ENCODE measurements around the gene NTF3. TPM values are rescaled to one million over a fixed set of nuclear protein-coding genes. Genes with fewer than 3 reads are reported as not detected.
A peak's percentile ranks its signal among the peaks of the same experiment; 100 is the strongest.

The NTF3 gene
- total and polyA plus RNA-seq, 5 donors, result 0.53 to 1.9 (median 1.7) TPM

DNA sequence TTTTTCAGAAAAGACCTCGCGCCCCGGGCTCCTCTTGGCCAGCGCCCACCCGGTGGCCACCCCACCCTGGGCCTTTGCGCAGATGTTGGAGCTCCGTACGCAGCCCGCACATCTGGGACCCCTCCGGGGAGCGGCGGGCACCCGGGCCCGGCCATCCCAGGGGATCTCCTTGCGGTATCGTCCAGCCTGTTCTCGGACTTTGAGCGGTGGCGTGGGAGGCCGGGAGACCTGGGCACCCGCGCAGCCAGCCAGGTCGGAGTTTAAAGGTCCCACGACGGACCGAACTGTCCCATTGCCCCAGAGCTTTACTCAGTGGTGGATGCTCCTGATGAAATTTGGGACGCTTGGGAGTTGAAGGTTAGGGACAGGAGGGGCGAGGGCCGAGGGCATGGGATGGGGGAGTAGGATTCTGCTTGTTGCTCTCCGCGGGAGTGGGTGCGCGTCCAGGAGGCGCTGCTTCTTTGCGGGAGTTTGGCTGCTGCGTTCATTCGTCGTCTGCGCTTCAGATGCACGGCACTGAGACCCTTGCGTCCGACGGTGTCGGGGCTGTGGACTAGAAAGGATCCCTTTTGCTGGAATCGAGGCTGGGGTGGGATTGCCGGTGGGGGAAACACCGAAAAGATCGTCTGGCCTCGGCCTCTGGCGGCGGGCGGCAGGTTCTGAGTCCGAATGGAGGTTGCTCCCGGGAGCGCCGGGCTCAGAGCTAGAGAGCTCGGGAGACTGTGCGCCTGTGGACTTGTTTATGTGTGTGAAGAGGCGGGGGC, 1.4 kb downstream of the NTF3 start:
- WGBS, result 2% methylated on average over 59 of the region's 59 CpGs
- peak; percentile 5 to 32 for ATAC-seq
- Histone ChIP-seq H3K9me3 (ENCODE audit: control insufficient read depth, low read length) (no peaks in the 10 kb centered on the region), H3K27ac (ENCODE audit: low read length) (no peak overlapping the region), H3K27me3 (ENCODE audit: control insufficient read depth, insufficient read depth) (no peaks in the 10 kb centered on the region), H3K4me3 (ENCODE audit: low read length) (peak overlapping the region; percentile 88), H3K4me1 (ENCODE audit: control insufficient read depth, insufficient read depth, low read length) (peaks cover 7% of the 10 kb centered on the region)
- peak in 2 of 3 donors; percentile 64 to 71 for DNase-seq
- intact Hi-C loops (cut with DNase I), result loop anchor here in 1 of 4 donors (10.0 kb wide), 1 partner anchor 362 kb away; no protein-coding TSS in a partner anchor

DNA sequence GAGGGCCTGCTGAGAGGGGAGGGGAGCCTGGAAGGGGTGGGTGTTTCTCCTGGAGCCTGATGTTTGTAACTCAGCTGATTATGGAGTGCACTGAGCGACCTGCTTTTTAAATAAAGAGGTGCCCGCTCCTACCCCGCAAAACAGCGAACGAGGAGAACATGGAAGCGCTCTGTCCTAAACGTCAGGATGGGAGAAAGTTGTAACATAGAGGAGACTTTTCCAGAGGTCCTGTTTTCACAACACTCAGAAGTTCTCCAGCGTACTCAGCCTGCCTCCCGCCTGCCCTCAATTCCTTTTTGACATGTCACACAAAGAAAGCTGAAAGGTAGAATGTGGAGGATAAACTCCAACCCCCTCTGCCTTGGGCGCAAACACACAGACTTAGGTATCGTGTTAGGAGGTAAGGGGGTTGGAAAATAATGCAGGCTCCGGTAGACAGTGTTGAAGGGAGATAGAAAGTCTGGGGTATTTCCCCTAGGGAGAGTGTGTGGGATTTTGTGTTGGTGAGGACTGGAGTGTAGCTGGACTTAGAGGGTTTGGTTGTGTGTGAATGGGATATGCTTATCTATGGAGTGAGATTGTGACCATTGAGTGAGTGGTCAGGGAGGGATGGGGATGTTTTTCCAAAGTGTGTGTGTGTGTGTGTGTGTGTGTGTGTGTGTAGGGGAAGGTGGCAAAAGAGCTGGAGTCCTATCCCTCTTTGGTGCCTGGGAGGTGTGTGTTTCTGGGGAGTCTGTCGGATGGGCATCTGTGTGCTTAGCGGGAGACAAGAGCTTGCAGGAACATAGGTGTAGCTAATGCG, 2.1 kb downstream of the NTF3 start:
- peaks cover 7% of the 10 kb centered on the region for H3K4me1 ChIP-seq (ENCODE audit: control insufficient read depth, insufficient read depth, low read length)
- H3K4me3 ChIP-seq (ENCODE audit: low read length), result peak overlapping the region; percentile 88
- DNase-seq (no peak), ATAC-seq (no peak)
- intact Hi-C loops (cut with DNase I), result loop anchor here in 1 of 4 donors (10.0 kb wide), 1 partner anchor 361 kb away; no protein-coding TSS in a partner anchor
- H3K27me3 ChIP-seq (ENCODE audit: control insufficient read depth, insufficient read depth), result no peaks in the 10 kb centered on the region
- H3K27ac ChIP-seq (ENCODE audit: low read length), result no peak overlapping the region
- no peaks in the 10 kb centered on the region for H3K9me3 ChIP-seq (ENCODE audit: control insufficient read depth, low read length)
- WGBS, result 33% methylated on average over 15 of the region's 15 CpGs

DNA sequence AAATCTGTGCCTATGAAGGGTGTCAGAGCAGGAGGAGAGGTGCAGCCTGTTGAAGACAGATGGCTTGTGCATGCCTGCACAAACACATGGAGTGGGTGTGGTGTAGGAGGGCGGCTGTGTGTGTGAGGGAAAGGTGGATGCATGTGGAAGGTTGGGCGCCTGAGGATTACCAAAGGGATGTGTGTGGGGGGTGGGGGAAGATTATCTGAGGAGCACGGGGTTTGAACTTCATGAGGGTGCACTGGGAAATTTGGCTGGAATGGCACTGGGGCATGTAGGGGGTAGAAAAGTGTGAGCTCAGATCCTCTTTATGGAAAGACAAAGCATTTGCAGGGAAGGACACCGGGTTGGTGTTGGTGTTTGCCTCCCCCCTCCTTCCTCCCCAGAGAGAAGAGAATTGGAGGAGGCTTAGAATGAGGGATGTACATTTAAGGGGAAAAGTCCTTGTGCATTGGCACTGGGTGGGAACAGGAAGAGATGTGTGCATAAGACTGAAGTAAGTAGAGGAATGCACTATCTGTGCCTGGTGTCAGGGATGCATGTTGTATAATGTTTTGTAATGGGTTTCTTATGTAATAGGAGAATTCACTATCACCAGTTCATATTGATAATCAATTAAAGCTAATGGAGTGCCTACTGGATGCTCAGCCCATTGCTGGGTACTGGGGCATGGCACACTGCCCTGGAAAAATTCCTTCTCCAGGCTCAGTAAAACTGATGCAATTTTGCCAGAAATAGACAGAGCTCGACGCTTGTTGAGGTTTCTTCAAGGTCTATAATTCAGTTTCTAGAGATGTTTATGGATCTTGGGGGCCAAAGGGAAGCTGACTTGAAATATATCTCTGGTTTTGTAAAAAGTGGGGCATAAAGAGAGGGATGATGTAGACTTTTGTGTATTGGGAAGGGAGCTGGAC, 3.0 kb downstream of the NTF3 start:
- ATAC-seq, result no peak
- no peak for DNase-seq
- 58% methylated on average over 6 of the region's 6 CpGs for WGBS
- intact Hi-C loops (cut with DNase I), result loop anchor here in 1 of 4 donors (10.0 kb wide), 1 partner anchor 360 kb away; no protein-coding TSS in a partner anchor
- H3K4me1 ChIP-seq (ENCODE audit: control insufficient read depth, insufficient read depth, low read length), result peaks cover 7% of the 10 kb centered on the region
- no peak overlapping the region for H3K4me3 ChIP-seq (ENCODE audit: low read length)
- no peak overlapping the region for H3K27ac ChIP-seq (ENCODE audit: low read length)
- H3K9me3 ChIP-seq (ENCODE audit: control insufficient read depth, low read length), result no peaks in the 10 kb centered on the region
- no peaks in the 10 kb centered on the region for H3K27me3 ChIP-seq (ENCODE audit: control insufficient read depth, insufficient read depth)

DNA sequence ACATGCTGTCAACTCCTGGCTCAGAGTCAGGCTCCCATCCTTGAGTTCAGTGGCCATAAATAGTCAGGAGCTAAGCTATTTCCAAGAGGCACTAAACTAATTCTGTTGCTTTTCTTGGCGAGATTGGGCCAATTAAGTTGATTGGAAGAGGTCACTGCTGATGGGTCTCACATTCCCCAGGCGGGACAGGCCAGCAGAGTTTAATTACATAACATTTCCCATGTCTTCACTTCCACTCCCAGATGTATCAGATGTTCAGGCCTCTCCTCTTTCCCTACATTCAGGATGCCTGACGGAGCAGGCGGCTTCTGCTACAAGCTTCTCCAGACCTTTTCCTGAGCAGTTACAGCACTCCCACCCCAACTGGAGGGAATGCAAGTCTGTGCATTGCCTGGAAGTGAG, 5.3 kb downstream of the NTF3 start:
- WGBS, result 49% methylated on average over 4 of the region's 4 CpGs
- H3K9me3 ChIP-seq (ENCODE audit: control insufficient read depth, low read length), result no peaks in the 10 kb centered on the region
- DNase-seq (peak in 2 of 3 donors; percentile 47 to 55), ATAC-seq (no peak)
- H3K4me1 ChIP-seq (ENCODE audit: control insufficient read depth, insufficient read depth, low read length), result peaks cover 3% of the 10 kb centered on the region
- peak overlapping the region; percentile 44 for H3K27ac ChIP-seq (ENCODE audit: low read length)
- intact Hi-C loops (cut with DNase I), result loop anchor here in 1 of 4 donors (10.0 kb wide), 1 partner anchor 358 kb away; no protein-coding TSS in a partner anchor
- H3K4me3 ChIP-seq (ENCODE audit: low read length), result no peak overlapping the region
- H3K27me3 ChIP-seq (ENCODE audit: control insufficient read depth, insufficient read depth), result no peaks in the 10 kb centered on the region

DNA sequence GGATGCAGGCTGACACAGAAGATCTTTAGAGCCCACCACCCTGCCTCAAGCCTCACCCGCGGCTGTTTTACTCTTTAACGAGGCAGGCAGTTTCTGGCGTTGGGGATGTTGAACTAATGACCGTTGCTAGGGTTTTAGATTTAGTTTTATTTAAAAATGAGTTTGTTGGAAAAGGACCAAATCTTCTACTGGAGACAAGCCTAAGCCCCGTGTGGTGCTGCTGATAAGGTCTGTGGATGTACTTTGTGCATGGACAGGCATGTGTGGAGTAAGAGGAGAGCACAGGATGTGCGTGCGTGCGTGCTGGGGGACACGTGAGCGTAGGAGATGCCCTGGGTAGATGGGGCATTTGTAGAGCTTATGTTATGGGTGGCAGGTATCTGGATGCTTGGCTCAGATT, 5.7 kb downstream of the NTF3 start:
- Histone ChIP-seq H3K9me3 (ENCODE audit: control insufficient read depth, low read length) (no peaks in the 10 kb centered on the region), H3K4me1 (ENCODE audit: control insufficient read depth, insufficient read depth, low read length) (peaks cover 3% of the 10 kb centered on the region), H3K4me3 (ENCODE audit: low read length) (no peak overlapping the region), H3K27ac (ENCODE audit: low read length) (peak overlapping the region; percentile 44), H3K27me3 (ENCODE audit: control insufficient read depth, insufficient read depth) (no peaks in the 10 kb centered on the region)
- DNase-seq, result peak in 2 of 3 donors; percentile 49 to 66
- intact Hi-C loops (cut with DNase I), result loop anchor here in 1 of 4 donors (10.0 kb wide), 1 partner anchor 357 kb away; no protein-coding TSS in a partner anchor
- peak; percentile 32 to 56 for ATAC-seq
- 39% methylated on average over 11 of the region's 11 CpGs for WGBS

DNA sequence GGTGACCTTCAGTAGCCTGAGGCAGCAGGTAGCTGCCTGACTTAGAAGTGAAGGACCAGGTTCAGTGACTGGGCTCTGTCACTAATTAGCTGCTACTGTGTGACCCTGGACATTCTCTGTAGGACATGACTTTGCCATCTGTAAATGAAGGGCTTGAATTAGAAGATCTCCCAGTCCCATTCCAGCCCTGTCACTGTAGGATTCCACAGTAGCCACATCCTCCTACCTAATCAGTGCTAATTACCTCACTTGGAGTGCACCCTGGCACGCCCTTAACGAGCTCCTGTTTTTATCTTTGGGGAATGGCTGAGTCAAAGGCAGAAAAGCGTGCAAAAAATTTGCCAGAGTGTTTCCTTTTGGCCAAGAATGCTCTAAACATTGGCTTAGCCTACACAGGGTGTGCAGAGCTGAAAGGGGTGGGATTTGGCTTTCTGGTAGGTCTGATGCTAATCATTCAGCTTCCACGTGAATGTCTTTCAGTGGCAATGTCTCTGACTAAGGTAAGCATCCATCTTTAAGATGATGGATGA, 6.8 kb downstream of the NTF3 start:
- no peaks in the 10 kb centered on the region for H3K9me3 ChIP-seq (ENCODE audit: control insufficient read depth, low read length)
- peaks cover 3% of the 10 kb centered on the region for H3K4me1 ChIP-seq (ENCODE audit: control insufficient read depth, insufficient read depth, low read length)
- no peak overlapping the region for H3K27ac ChIP-seq (ENCODE audit: low read length)
- WGBS, result 40% methylated on average over 4 of the region's 4 CpGs
- intact Hi-C loops (cut with DNase I), result loop anchor here in 1 of 4 donors (10.0 kb wide), 1 partner anchor 356 kb away; no protein-coding TSS in a partner anchor
- no peak overlapping the region for H3K4me3 ChIP-seq (ENCODE audit: low read length)
- no peaks in the 10 kb centered on the region for H3K27me3 ChIP-seq (ENCODE audit: control insufficient read depth, insufficient read depth)
- ATAC-seq (peak in 1 of 2 donors; percentile 30), DNase-seq (no peak)

DNA sequence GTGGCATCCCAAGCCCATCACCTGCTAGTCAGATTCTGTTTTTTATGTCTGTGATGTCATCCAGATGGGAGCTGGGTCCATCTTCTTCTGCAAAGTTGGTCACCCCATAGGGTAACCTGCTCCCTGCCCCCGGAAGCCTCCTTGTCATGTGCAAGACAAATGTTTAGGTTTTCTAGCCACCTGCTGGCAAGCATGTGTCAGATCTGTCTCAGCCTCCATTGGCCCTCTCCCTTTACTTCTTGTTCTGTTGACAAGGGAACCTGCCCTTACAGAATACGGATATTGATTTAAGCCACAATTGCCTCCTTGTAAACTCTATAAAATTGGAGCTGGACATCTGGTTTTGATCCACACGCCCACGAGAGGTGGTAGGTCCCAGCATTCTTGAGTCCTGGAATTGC, 7.5 kb downstream of the NTF3 start:
- intact Hi-C loops (cut with DNase I), result loop anchor here in 1 of 4 donors (10.0 kb wide), 1 partner anchor 355 kb away; no protein-coding TSS in a partner anchor
- Histone ChIP-seq H3K27me3 (ENCODE audit: control insufficient read depth, insufficient read depth) (no peaks in the 10 kb centered on the region), H3K9me3 (ENCODE audit: control insufficient read depth, low read length) (no peaks in the 10 kb centered on the region), H3K27ac (ENCODE audit: low read length) (no peak overlapping the region), H3K4me3 (ENCODE audit: low read length) (no peak overlapping the region), H3K4me1 (ENCODE audit: control insufficient read depth, insufficient read depth, low read length) (peaks cover 3% of the 10 kb centered on the region)
- DNase-seq (no peak), ATAC-seq (no peak)
- 77% methylated on average over 4 of the region's 4 CpGs for WGBS

DNA sequence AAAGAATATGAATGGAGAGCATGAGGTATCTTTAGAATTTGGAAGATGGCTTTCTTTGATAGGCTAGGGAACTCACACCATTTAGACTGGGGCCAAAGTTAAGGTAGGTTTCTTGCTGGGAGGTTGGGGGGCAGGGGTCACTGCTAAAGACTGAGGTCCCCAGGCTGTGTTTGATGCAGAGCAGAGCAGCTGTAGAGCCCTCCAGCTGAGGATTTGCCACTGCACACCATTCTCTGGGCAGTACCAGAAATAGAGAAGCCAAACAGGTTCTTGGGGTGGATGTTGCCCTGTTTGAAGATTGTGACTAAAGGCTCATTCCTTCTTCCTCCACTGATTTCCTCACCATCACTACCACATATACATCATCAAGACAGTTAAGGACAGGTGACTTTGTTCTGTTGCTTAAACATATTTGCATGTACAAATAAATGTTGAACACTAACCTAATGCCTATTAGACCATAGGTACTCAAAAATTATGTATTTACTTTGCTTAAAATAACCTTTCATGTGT, 7.9 kb downstream of the NTF3 start:
- intact Hi-C loops (cut with DNase I), result loop anchor here in 3 of 4 donors (5.0 to 10.0 kb wide), 3 partner anchors 238 to 355 kb away; no protein-coding TSS in a partner anchor
- no peaks in the 10 kb centered on the region for H3K27me3 ChIP-seq (ENCODE audit: control insufficient read depth, insufficient read depth)
- H3K27ac ChIP-seq (ENCODE audit: low read length), result no peak overlapping the region
- no peak for ATAC-seq
- no peaks in the 10 kb centered on the region for H3K9me3 ChIP-seq (ENCODE audit: control insufficient read depth, low read length)
- H3K4me3 ChIP-seq (ENCODE audit: low read length), result no peak overlapping the region
- H3K4me1 ChIP-seq (ENCODE audit: control insufficient read depth, insufficient read depth, low read length), result peaks cover 3% of the 10 kb centered on the region
- no peak for DNase-seq

DNA sequence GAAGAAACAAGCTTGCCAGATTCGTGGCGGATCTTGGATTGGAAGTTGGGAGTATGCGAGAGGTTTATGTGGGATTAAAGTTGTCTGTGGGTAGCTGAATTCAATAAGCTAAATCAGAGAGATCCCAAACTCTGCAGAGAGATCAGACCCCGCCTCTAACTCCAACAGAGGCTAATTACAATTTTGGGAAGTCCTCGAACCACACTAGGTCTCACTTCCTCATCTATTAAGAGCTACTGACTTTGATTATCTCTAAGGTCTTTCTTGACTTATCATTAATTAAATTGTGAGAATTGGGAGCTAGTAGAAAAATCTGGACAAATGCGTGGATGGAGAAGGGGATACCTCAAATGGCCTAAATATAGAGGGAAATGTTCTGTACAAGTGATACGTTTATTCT, 9.1 kb downstream of the NTF3 start:
- Histone ChIP-seq H3K9me3 (ENCODE audit: control insufficient read depth, low read length) (no peaks in the 10 kb centered on the region), H3K4me3 (ENCODE audit: low read length) (no peak overlapping the region), H3K27ac (ENCODE audit: low read length) (no peak overlapping the region), H3K27me3 (ENCODE audit: control insufficient read depth, insufficient read depth) (no peaks in the 10 kb centered on the region), H3K4me1 (ENCODE audit: control insufficient read depth, insufficient read depth, low read length) (peaks cover 3% of the 10 kb centered on the region)
- intact Hi-C loops (cut with DNase I), result loop anchor here in 3 of 4 donors (5.0 kb wide), 2 partner anchors 239 to 244 kb away; no protein-coding TSS in a partner anchor
- ATAC-seq, result no peak
- 83% methylated on average over 7 of the region's 7 CpGs for WGBS
- DNase-seq, result no peak
